EL (cell line): ENCODE measurements around the gene EFNA3.

ENCODE experiments used
- DNase-seq: peaks from one replicate; pipeline ENCODE4 v3.0.0-alpha.2; 2016

EFNA3 gene

GRCh38 chr1:155070158-155070621 is 8.4 kb upstream of the EFNA3 start:
- no peak for DNase-seq

- DNase-seq, result peak; percentile 79
Measured at GRCh38 chr1:155070721-155071569, 7.7 kb upstream of the EFNA3 start.

- no peak for DNase-seq
Measured at GRCh38 chr1:155071701-155072100, 6.9 kb upstream of the EFNA3 start.

GRCh38 chr1:155072531-155073289 is 5.9 kb upstream of the EFNA3 start:
- no peak for DNase-seq

- no peak for DNase-seq
Measured at GRCh38 chr1:155073377-155074242, 5.0 kb upstream of the EFNA3 start.

- DNase-seq, result no peak
Measured at GRCh38 chr1:155075535-155075934, 3.1 kb upstream of the EFNA3 start.

GRCh38 chr1:155076371-155076770 is 2.3 kb upstream of the EFNA3 start:
- no peak for DNase-seq

- no peak for DNase-seq
Measured at GRCh38 chr1:155077346-155077745, 1.3 kb upstream of the EFNA3 start.

GRCh38 chr1:155077758-155078445 is 735 bp upstream of the EFNA3 start:
- DNase-seq, result no peak

- no peak for DNase-seq
Measured at GRCh38 chr1:155079210-155079486, 511 bp downstream of the EFNA3 start.

- no peak for DNase-seq
Measured at GRCh38 chr1:155079487-155080311, 1.1 kb downstream of the EFNA3 start.

GRCh38 chr1:155080312-155081228 is 1.9 kb downstream of the EFNA3 start:
- DNase-seq, result no peak

- no peak for DNase-seq
Measured at GRCh38 chr1:155081472-155082300, 3.0 kb downstream of the EFNA3 start.

GRCh38 chr1:155082301-155083051 is 3.8 kb downstream of the EFNA3 start:
- no peak for DNase-seq

- no peak for DNase-seq
Measured at GRCh38 chr1:155083052-155083541, 4.5 kb downstream of the EFNA3 start.

GRCh38 chr1:155083865-155084721 is 5.5 kb downstream of the EFNA3 start:
- DNase-seq, result peak; percentile 39

- peak; percentile 95 for DNase-seq
Measured at GRCh38 chr1:155084722-155085503, 6.3 kb downstream of the EFNA3 start.
